GM19239 (cell line): Measurements from ENCODE around the gene GTF2IRD1.
"Not testable (repeated sequence)": the region's sequence is repeated elsewhere in the genome, so short reads cannot be mapped to it uniquely, and the experiment has no call there.

Experiments
- DNase-seq: peaks from one replicate; pipeline ENCODE4 v3.0.0; 2011; ENCODE audit warnings: low spot score; ENCODE audit not compliant: insufficient read length
- FAIRE-seq: peaks from 2 replicates; lab custom pipeline; 2011; peaks lifted over from hg19 to GRCh38; lab: Jason Lieb, UNC

Gene GTF2IRD1

GRCh38 chr7:74505471-74506324 lies 52.0 kb downstream of the GTF2IRD1 start:
- DNase-seq: no peak
- FAIRE-seq: no peak

GRCh38 chr7:74506325-74506724 lies 52.6 kb downstream of the GTF2IRD1 start:
- DNase-seq: no peak
- FAIRE-seq: no peak

GRCh38 chr7:74507538-74508319 lies 54.0 kb downstream of the GTF2IRD1 start:
- no peak for DNase-seq

DNA sequence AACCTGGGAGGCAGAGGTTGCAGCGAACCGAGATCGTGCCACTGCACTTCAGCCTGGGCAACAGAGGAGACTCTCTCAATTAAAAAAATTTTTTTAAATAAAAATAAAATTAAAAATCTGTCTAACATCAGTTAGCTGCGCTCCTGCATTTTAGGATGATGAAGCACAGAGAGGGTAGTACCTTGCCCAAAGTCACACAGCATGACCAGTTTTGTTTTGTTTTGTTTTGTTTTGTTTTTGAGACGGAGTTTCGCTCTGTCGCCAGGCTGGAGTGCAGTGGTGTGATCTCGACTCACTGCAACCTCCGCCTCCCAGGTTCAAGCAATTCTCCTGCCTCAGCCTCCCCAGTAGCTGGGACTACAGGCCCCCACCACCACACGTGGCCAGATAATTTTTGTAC lies 55.7 kb downstream of the GTF2IRD1 start:
- DNase-seq, FAIRE-seq: not testable (repeated sequence)

More at GRCh38 chr7:74507538-74508319, 54.0 kb downstream of the GTF2IRD1 start:
- FAIRE-seq: no peak

GRCh38 chr7:74511345-74511744 lies 57.6 kb downstream of the GTF2IRD1 start:
- no peak for FAIRE-seq
- DNase-seq: no peak

- no peak for FAIRE-seq
- DNase-seq: no peak
These were observed 59.1 kb downstream of the GTF2IRD1 start for GRCh38 chr7:74512762-74513161.

DNA sequence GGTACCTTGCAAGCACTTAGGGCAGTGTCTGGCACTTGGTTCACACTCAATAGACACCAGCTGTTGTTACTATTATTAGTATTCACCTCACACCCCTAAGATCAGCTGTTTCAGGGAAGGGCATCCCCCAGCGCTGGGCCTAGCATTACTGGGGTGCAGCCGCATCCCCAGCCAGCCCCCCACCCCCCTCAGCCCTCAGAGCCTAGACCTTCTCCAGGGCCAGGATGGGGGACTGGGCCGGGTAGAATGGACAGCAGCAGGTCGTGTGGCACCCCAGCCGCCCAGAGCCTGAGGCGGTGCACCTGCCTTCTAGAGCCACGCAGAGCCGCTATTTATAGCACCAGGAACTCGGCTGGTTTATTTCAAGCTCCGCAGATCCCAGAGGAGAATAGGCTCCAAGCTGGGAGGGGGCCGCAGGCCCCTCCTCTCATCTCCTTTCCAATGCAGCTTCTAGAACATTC lies 60.5 kb downstream of the GTF2IRD1 start:
- FAIRE-seq (no peak), DNase-seq (no peak)

GRCh38 chr7:74515276-74515675 lies 61.6 kb downstream of the GTF2IRD1 start:
- FAIRE-seq: no peak

DNA sequence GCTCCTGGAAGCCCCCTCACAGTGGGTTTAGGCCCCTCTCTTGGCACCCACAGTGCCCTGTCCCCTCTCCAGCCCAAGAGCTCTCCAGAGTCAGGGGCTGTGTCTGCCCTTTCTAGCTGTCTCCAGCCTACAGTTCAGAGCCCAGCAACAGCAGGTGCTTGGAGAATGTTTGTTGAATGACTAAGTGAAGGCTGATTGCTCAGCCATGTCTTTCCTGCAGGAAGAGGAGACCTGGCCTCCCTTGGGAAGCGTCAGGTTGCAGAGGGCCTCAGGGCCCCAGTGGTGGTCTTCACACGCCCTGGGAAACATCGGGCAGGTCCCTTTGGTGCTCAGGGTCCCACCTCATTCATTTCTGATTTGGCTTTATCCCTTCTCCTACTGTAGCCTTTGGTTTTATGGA lies 62.5 kb downstream of the GTF2IRD1 start:
- no peak for DNase-seq
- FAIRE-seq: no peak

More at GRCh38 chr7:74515276-74515675, 61.6 kb downstream of the GTF2IRD1 start:
- DNase-seq: no peak

GRCh38 chr7:74518041-74518440 lies 64.3 kb downstream of the GTF2IRD1 start:
- no peak for FAIRE-seq
- no peak for DNase-seq

DNA sequence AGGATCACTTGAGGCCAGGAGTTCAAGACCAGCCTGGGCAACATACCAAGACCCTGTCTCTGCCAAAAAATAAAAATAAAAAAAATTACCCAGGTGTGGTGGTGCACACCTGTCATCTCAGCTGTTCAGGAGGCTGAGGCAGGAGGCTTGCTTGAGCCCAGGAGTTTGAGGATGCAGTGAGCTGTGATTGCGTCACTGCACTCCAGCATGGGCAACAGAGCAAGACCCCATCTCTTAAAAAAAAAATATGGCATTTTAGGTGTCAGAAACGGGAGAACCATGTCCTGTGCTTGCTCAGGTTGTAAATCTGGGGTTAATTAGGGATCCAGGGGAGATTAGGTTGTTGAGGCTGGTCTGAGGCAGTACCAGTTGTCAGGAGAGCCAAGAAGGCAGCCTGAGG lies 64.9 kb downstream of the GTF2IRD1 start:
- FAIRE-seq: no peak
- DNase-seq: no peak

GRCh38 chr7:74519395-74519794 lies 65.7 kb downstream of the GTF2IRD1 start:
- DNase-seq: no peak
- no peak for FAIRE-seq

- FAIRE-seq (no peak), DNase-seq (no peak)
These were observed 68.1 kb downstream of the GTF2IRD1 start for GRCh38 chr7:74521855-74522254.

GRCh38 chr7:74522281-74522905 lies 68.7 kb downstream of the GTF2IRD1 start:
- DNase-seq (no peak), FAIRE-seq (no peak)

DNA sequence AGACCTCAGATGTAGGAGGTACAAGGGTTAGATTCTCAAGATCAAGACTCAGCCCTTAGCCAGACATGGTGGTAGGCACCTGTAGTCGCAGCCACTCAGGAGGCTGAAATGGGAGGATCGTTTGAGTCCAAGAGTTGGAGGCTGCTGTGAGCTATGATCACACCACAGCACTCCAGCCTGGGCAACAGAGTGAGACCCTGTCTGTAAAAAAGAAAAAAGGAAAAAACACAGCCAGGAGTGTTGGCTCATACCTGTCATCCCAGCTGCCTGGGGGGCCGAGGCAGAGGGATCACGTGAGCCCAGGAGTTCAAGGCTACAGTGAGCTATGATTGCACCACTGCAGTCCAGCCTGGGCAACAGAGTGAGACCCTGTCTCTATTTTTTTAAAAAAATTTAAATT lies 69.3 kb downstream of the GTF2IRD1 start:
- DNase-seq (no peak), FAIRE-seq (no peak)

GRCh38 chr7:74525140-74525539 lies 71.4 kb downstream of the GTF2IRD1 start:
- no peak for DNase-seq
- FAIRE-seq: no peak

DNA sequence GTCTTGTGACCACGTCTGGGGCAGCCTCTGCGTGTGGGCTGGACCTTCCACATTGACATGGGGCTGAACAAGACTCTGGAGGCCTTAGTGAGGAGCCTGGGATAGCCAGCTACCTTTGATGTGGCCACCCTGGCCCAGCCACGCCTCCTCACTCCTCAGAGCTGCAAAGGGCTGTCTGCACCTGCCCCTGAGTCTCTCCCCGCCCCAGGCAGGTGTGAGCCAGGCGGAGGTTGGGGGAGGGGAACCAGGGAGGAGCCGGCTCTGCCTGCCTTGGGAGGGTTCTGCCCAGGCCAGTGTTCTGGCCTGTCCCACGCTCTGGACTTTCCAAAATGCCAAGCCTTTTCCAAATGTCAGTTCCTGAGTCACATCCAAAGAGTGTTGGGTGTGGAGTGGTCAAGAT lies 72.2 kb downstream of the GTF2IRD1 start:
- DNase-seq: no peak
- FAIRE-seq: no peak

DNA sequence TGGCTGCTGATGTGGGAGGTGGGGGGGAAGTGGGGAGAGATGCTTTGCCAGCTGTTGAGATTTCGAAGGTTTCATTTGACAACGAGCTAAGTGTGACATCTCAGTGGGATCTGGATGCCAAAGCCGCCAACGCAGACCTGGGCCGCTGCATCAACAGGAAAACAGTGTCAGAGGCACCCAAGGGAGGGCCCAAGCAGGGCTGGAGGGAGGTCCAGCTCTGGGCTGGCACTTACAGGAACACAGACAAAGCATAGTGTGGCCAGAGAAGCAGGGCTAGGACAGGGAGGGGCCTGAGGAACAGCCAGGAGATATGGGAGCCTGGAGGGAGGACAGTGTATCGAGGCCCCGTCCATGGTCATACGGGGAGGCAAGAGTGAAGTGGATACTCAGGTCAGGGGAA lies 73.1 kb downstream of the GTF2IRD1 start:
- DNase-seq (no peak), FAIRE-seq (no peak)

GRCh38 chr7:74527842-74528241 lies 74.1 kb downstream of the GTF2IRD1 start:
- no peak for FAIRE-seq
- DNase-seq: no peak

GRCh38 chr7:74528773-74529172 lies 75.1 kb downstream of the GTF2IRD1 start:
- not testable (repeated sequence) for DNase-seq, FAIRE-seq

GRCh38 chr7:74535951-74536356 lies 82.2 kb downstream of the GTF2IRD1 start:
- FAIRE-seq (no peak), DNase-seq (no peak)
